ENCODE results near the gene AQP1. TPM values are rescaled to one million over a fixed set of nuclear protein-coding genes. Genes with fewer than 3 reads are reported as not detected.

AQP1 gene
- total RNA-seq, 4 donors from 2014 or later, result 439 to 589 (median 503) TPM

GRCh38 chr7:30909431-30909830, 2.2 kb upstream of the AQP1 start:
- WGBS, 2 donors (ENCODE audit: low coverage in 1 of 2), result 100% methylated on average over 1 of the region's 6 CpGs; no CpG with 5 or more reads in 1 of the 2 donors
- no peak for TF ChIP-seq POLR2AphosphoS5 (IDR thresholded peaks at IDR 0.05)
- no peak for TF ChIP-seq POLR2A (IDR thresholded peaks at IDR 0.05)
- TF ChIP-seq EP300 (IDR thresholded peaks at IDR 0.05), result no peak
- no peak for TF ChIP-seq CTCF (IDR thresholded peaks at IDR 0.05)
- H3K27ac ChIP-seq, result peak overlapping the region; percentile 64 to 91 (median 86)
- no peak overlapping the region for H3K4me3 ChIP-seq
- H3K36me3 ChIP-seq, result no peaks in the 10 kb centered on the region
- no peaks in the 10 kb centered on the region for H3K9me3 ChIP-seq
- peaks cover 0 to 97% (median 60%) of the 10 kb centered on the region in 3 donors for H3K4me1 ChIP-seq
- no peak for ATAC-seq
- no peaks in the 10 kb centered on the region for H3K27me3 ChIP-seq

- no peak for TF ChIP-seq POLR2A (IDR thresholded peaks at IDR 0.05)
- H3K36me3 ChIP-seq, result no peaks in the 10 kb centered on the region
- peak overlapping the region; percentile 64 to 91 (median 86) for H3K27ac ChIP-seq
- H3K27me3 ChIP-seq, result no peaks in the 10 kb centered on the region
- H3K4me3 ChIP-seq, result peak overlapping the region in 1 of 2 donors; percentile 54
- H3K4me1 ChIP-seq, result peaks cover 0 to 97% (median 56%) of the 10 kb centered on the region in 3 donors
- no peaks in the 10 kb centered on the region for H3K9me3 ChIP-seq
- 30 to 43% methylated on average over 4 to 9 of the region's 11 CpGs for WGBS, 2 donors (ENCODE audit: low coverage in 1 of 2)
- ATAC-seq, result no peak
These were observed 1.1 kb upstream of the AQP1 start for GRCh38 chr7:30910411-30911073.

- Histone ChIP-seq H3K27ac (peak overlapping the region; percentile 64 to 91 (median 86)), H3K9me3 (no peaks in the 10 kb centered on the region), H3K27me3 (no peaks in the 10 kb centered on the region), H3K36me3 (no peaks in the 10 kb centered on the region), H3K4me3 (peak overlapping the region in 1 of 2 donors; percentile 54), H3K4me1 (peaks cover 0 to 97% (median 54%) of the 10 kb centered on the region in 3 donors)
- no peak for ATAC-seq
- TF ChIP-seq EP300 (IDR thresholded peaks at IDR 0.05) (no peak), POLR2A (IDR thresholded peaks at IDR 0.05) (no peak), CTCF (IDR thresholded peaks at IDR 0.05) (no peak)
- WGBS, 2 donors (ENCODE audit: low coverage in 1 of 2), result no CpG with 5 or more reads among the region's 11 CpGs
These were observed 520 bp upstream of the AQP1 start for GRCh38 chr7:30911133-30911532.

- ATAC-seq, result no peak
- Histone ChIP-seq H3K36me3 (no peaks in the 10 kb centered on the region), H3K4me3 (peak overlapping the region; percentile 45 to 54), H3K27ac (peak overlapping the region; percentile 57 to 91 (median 86)), H3K4me1 (peaks cover 0 to 97% (median 50%) of the 10 kb centered on the region in 3 donors), H3K9me3 (no peaks in the 10 kb centered on the region), H3K27me3 (no peaks in the 10 kb centered on the region)
- WGBS, 2 donors (ENCODE audit: low coverage in 1 of 2), result 20 to 40% methylated on average over 4 to 5 of the region's 26 CpGs
- TF ChIP-seq POLR2A (IDR thresholded peaks at IDR 0.05) (peak in 1 of 2 donors; percentile 26), CTCF (IDR thresholded peaks at IDR 0.05) (peak in 1 of 4 experiments; percentile 4), POLR2AphosphoS5 (IDR thresholded peaks at IDR 0.05) (no peak), EP300 (IDR thresholded peaks at IDR 0.05) (no peak)
These were observed 523 bp downstream of the AQP1 start for GRCh38 chr7:30912021-30912730.

GRCh38 chr7:30912731-30912985, 1.0 kb downstream of the AQP1 start:
- H3K36me3 ChIP-seq, result no peaks in the 10 kb centered on the region
- peaks cover 0 to 97% (median 50%) of the 10 kb centered on the region in 3 donors for H3K4me1 ChIP-seq
- no peaks in the 10 kb centered on the region for H3K9me3 ChIP-seq
- H3K4me3 ChIP-seq, result peak overlapping the region; percentile 45 to 54
- ATAC-seq, result no peak
- no peak for TF ChIP-seq EP300 (IDR thresholded peaks at IDR 0.05)
- no peak for TF ChIP-seq POLR2A (IDR thresholded peaks at IDR 0.05)
- no peak for TF ChIP-seq CTCF (IDR thresholded peaks at IDR 0.05)
- no peak for TF ChIP-seq POLR2AphosphoS5 (IDR thresholded peaks at IDR 0.05)
- H3K27me3 ChIP-seq, result no peaks in the 10 kb centered on the region
- peak overlapping the region; percentile 26 to 91 (median 86) for H3K27ac ChIP-seq
- 43% methylated on average over 2 of the region's 2 CpGs; no CpG with 5 or more reads in 1 of the 2 donors for WGBS, 2 donors (ENCODE audit: low coverage in 1 of 2)

Measured in gastroesophageal sphincter (tissue), 4 donors.